ENCODE measurements around the gene KLK8. TPM values are rescaled to one million over a fixed set of nuclear protein-coding genes. Genes with fewer than 3 reads are reported as not detected.

KLK8 gene
- total RNA-seq, 2 donors from 2014 or later = 1.1 TPM; not detected in 1

DNA sequence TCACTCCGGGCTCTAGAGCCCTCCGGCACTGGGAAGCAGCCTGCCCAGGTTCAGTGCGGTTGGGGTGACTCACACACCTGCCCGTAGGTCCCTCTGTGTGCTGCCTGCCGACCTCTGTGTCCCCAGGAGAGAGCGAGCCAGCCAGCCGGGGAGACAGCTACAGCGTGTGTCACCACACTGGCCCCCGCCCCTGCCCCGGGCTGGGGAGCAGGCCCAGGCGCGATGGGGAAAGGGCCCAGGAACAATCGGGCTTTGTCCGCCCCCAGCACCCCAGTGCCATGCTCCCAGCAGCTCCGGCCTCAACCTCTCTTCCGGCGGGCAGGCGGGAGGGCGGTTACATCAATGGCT lies 32.0 kb downstream of the KLK8 start, which contains the start of gene KLK6:
TSS of gene KLK6 (minus strand) at position 179 of the 348 bp plus-strand sequence. CDS start 1,487 bp downstream, outside the sequence.
- Mint-ChIP-seq H3K27ac (no peak within 1 kb of the TSS), H3K9me3 (no peaks in the 10 kb centered on the region), H3K4me1 (peaks cover 2% of the 10 kb centered on the region), H3K27me3 (ENCODE audit: insufficient read depth) (peaks cover 17% of the 10 kb centered on the region), H3K36me3 (ENCODE audit: low read depth) (no peaks in the 10 kb centered on the region), H3K4me3 (no peak within 1 kb of the TSS)
- TF ChIP-seq, protein P1, sequence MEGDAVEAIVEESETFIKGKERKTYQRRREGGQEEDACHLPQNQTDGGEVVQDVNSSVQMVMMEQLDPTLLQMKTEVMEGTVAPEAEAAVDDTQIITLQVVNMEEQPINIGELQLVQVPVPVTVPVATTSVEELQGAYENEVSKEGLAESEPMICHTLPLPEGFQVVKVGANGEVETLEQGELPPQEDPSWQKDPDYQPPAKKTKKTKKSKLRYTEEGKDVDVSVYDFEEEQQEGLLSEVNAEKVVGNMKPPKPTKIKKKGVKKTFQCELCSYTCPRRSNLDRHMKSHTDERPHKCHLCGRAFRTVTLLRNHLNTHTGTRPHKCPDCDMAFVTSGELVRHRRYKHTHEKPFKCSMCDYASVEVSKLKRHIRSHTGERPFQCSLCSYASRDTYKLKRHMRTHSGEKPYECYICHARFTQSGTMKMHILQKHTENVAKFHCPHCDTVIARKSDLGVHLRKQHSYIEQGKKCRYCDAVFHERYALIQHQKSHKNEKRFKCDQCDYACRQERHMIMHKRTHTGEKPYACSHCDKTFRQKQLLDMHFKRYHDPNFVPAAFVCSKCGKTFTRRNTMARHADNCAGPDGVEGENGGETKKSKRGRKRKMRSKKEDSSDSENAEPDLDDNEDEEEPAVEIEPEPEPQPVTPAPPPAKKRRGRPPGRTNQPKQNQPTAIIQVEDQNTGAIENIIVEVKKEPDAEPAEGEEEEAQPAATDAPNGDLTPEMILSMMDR (conservative IDR thresholded peaks at IDR 0.05) = no peak
- no peak within 1 kb of the TSS for H3K4me3 ChIP-seq (ENCODE audit: low read length)
- H3K9ac ChIP-seq (ENCODE audit: extremely low read depth, low read length, poor library complexity, severe bottlenecking) = no peak within 1 kb of the TSS
- 88 to 94% methylated on average over 11 to 19 of the region's 19 CpGs for WGBS, 2 experiments (ENCODE audit: insufficient coverage in 1 of 2, insufficient read length in 1 of 2)
- no peaks in the 10 kb centered on the region for H3K4me1 ChIP-seq (ENCODE audit: control insufficient read depth, insufficient read depth, low read length)
- H3K27ac ChIP-seq (ENCODE audit: low read depth, low read length) = no peak within 1 kb of the TSS
- H3K9me3 ChIP-seq (ENCODE audit: control insufficient read depth, low read length) = no peaks in the 10 kb centered on the region
- peak; percentile 56 for DNase-seq
- no peaks in the 10 kb centered on the region for H3K36me3 ChIP-seq (ENCODE audit: control insufficient read depth, insufficient read depth, low read length)
- no peaks in the 10 kb centered on the region for H3K27me3 ChIP-seq (ENCODE audit: control insufficient read depth, insufficient read depth, low read length, poor library complexity, severe bottlenecking)

DNA sequence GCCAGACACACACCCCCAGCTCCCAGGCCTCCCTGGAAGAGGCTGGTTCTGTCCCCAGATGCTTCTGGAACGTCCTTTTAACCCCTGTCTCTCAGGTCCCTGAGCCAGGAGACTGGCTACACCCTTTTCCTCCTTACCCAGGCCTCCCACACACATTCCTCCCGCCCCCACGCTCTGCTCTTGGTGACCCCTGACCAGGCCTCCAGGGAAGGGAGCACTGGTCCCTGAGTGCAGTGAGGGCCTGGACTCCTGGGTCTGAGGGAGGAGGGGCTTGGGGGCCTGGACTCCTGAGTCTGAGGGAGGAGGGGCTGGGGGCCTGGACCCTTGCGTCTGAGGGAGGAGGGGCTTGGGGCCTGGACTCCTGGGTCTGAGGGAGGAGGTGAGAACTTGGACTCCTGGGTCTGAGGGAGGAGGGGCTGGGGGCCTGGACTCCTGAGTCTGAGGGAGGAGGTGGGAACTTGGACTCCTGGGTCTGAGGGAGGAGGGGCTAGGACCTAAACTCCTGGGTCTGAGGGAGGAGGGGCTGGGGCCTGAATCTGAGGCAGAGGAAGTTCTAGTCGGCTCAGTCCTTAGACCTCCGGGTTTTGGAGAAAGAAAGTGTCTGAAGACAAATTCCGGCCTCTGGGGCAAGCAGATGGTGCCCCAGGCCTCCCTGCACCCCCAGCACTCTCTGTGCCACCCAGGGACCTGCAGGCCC lies 32.5 kb downstream of the KLK8 start:
- Mint-ChIP-seq H3K36me3 (ENCODE audit: low read depth) (no peaks in the 10 kb centered on the region), H3K27me3 (ENCODE audit: insufficient read depth) (peaks cover 20% of the 10 kb centered on the region), H3K9me3 (no peaks in the 10 kb centered on the region), H3K4me1 (peaks cover 2% of the 10 kb centered on the region), H3K4me3 (no peak overlapping the region), H3K27ac (no peak overlapping the region)
- no peaks in the 10 kb centered on the region for H3K27me3 ChIP-seq (ENCODE audit: control insufficient read depth, insufficient read depth, low read length, poor library complexity, severe bottlenecking)
- H3K27ac ChIP-seq (ENCODE audit: low read depth, low read length) = no peak overlapping the region
- WGBS, 2 experiments (ENCODE audit: insufficient coverage in 1 of 2, insufficient read length in 1 of 2) = 81% methylated on average over 7 of the region's 7 CpGs; no CpG with 5 or more reads in 1 of the 2 experiments
- H3K36me3 ChIP-seq (ENCODE audit: control insufficient read depth, insufficient read depth, low read length) = no peaks in the 10 kb centered on the region
- DNase-seq = no peak
- no peak overlapping the region for H3K4me3 ChIP-seq (ENCODE audit: low read length)
- TF ChIP-seq, protein P1 (conservative IDR thresholded peaks at IDR 0.05) = no peak
- H3K4me1 ChIP-seq (ENCODE audit: control insufficient read depth, insufficient read depth, low read length) = no peaks in the 10 kb centered on the region
- H3K9ac ChIP-seq (ENCODE audit: extremely low read depth, low read length, poor library complexity, severe bottlenecking) = no peak overlapping the region
- no peaks in the 10 kb centered on the region for H3K9me3 ChIP-seq (ENCODE audit: control insufficient read depth, low read length)

DNA sequence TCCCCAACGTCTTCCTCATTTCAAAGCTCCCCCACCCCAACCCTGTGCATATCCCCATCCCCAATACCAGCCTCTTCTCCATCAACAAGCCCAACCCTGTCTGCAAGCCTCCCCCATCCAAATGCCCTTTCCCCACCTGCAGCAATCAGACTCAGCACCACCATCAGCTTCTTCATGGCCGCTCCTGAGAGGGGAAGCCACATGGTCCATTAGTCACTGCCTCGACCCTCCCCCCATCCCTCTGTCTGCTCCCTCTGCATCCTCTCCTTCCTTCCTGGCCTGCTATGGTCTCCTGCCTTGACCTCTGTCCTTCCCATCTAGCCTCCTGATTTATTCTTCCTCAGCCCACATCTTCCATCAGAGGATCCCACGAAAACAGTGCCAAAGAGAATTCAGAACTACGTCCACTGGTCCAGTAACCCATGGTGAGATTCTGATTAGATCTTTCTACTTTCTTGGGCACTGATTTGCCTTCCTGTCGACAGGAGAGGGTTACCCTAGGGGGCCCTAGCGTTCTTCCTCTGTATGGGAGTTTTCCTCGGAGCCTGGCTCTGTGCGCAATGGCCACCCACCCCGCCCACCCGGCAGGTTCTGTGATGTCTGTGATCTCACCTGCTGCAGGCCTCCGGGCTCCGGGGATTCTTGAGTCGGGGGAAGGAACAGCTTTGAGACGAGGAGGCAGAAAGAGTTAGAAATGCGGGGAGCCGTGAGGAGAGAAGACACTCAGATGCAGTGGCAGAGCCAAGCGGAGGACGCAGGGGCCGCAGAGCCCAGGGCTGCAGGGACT lies 33.3 kb downstream of the KLK8 start:
- no peaks in the 10 kb centered on the region for H3K9me3 ChIP-seq (ENCODE audit: control insufficient read depth, low read length)
- H3K4me3 ChIP-seq (ENCODE audit: low read length) = no peak overlapping the region
- H3K27ac ChIP-seq (ENCODE audit: low read depth, low read length) = no peak overlapping the region
- 72 to 81% methylated on average over 11 to 20 of the region's 20 CpGs for WGBS, 2 experiments (ENCODE audit: insufficient coverage in 1 of 2, insufficient read length in 1 of 2)
- H3K27me3 ChIP-seq (ENCODE audit: control insufficient read depth, insufficient read depth, low read length, poor library complexity, severe bottlenecking) = no peaks in the 10 kb centered on the region
- H3K9ac ChIP-seq (ENCODE audit: extremely low read depth, low read length, poor library complexity, severe bottlenecking) = no peak overlapping the region
- TF ChIP-seq, protein P1 (conservative IDR thresholded peaks at IDR 0.05) = peak; percentile 30
- H3K4me3 Mint-ChIP-seq = no peak overlapping the region
- no peaks in the 10 kb centered on the region for H3K36me3 Mint-ChIP-seq (ENCODE audit: low read depth)
- no peaks in the 10 kb centered on the region for H3K36me3 ChIP-seq (ENCODE audit: control insufficient read depth, insufficient read depth, low read length)
- no peak overlapping the region for H3K27ac Mint-ChIP-seq
- peaks cover 2% of the 10 kb centered on the region for H3K4me1 Mint-ChIP-seq
- no peaks in the 10 kb centered on the region for H3K4me1 ChIP-seq (ENCODE audit: control insufficient read depth, insufficient read depth, low read length)
- H3K9me3 Mint-ChIP-seq = no peaks in the 10 kb centered on the region
- peaks cover 24% of the 10 kb centered on the region for H3K27me3 Mint-ChIP-seq (ENCODE audit: insufficient read depth)
- peak; percentile 73 for DNase-seq

Measured in endodermal cell (in vitro differentiated cells).